Measurements from ENCODE around the gene RPS3. TPM values are rescaled to one million over a fixed set of nuclear protein-coding genes. Genes with fewer than 3 reads are reported as not detected.

The RPS3 gene
- total RNA-seq, 1 experiment from 2014 or later = 3,765 TPM

GRCh38 chr11:75384438-75385080, 14.8 kb upstream of the RPS3 start:
- Histone ChIP-seq H3K23ac (ENCODE audit: insufficient read length, low read depth, low read length) (no peak overlapping the region), H2BK20ac (ENCODE audit: low read depth, low read length, poor library complexity, severe bottlenecking) (no peak overlapping the region), H4K20me1 (ENCODE audit: control insufficient read depth, insufficient read depth, insufficient read length) (no peaks in the 10 kb centered on the region), H3K4ac (ENCODE audit: low read depth, low read length) (no peak overlapping the region), H3K4me2 (ENCODE audit: insufficient read depth, insufficient read length, low read length) (no peak overlapping the region), H2BK12ac (ENCODE audit: insufficient read length, low read depth, low read length) (no peak overlapping the region), H2BK120ac (ENCODE audit: low read depth, low read length, poor library complexity, severe bottlenecking) (no peak overlapping the region), H3K27ac (ENCODE audit: insufficient read length, low read depth, low read length) (no peak overlapping the region), H4K8ac (replicated peaks; ENCODE audit: insufficient read length, low read depth, low read length) (no peak overlapping the region), H3K23me2 (ENCODE audit: insufficient read length, low read depth, low read length, poor library complexity, severe bottlenecking) (no peaks in the 10 kb centered on the region), H2BK5ac (ENCODE audit: insufficient read length, low read length) (no peak overlapping the region), H3K9me3 (ENCODE audit: control insufficient read depth, low read depth, low read length) (no peaks in the 10 kb centered on the region), H3K18ac (ENCODE audit: insufficient read length, low read depth, low read length) (no peak overlapping the region), H3K14ac (ENCODE audit: insufficient read depth, low read length) (no peak overlapping the region), H4K5ac (ENCODE audit: insufficient read length, low read depth, low read length) (no peak overlapping the region), H2AFZ (ENCODE audit: low read length) (no peak overlapping the region), H2BK15ac (ENCODE audit: low read depth, low read length) (no peak overlapping the region), H3T11ph (ENCODE audit: low read length) (no peak overlapping the region), H3K79me1 (ENCODE audit: insufficient read depth, low read depth, low read length, poor library complexity, severe bottlenecking) (no peaks in the 10 kb centered on the region), H4K91ac (ENCODE audit: insufficient read length, low read depth, low read length) (no peak overlapping the region), H3K79me2 (ENCODE audit: insufficient read depth, low read length) (no peaks in the 10 kb centered on the region), H3K4me1 (ENCODE audit: insufficient read depth, low read length) (no peaks in the 10 kb centered on the region; the same call in 1 of the 2 replicates), H3K56ac (ENCODE audit: insufficient read length, low read depth, low read length) (no peak overlapping the region), H2AK5ac (ENCODE audit: insufficient read length, low read length) (no peak overlapping the region), H3K9ac (ENCODE audit: extremely low read depth, insufficient read length, low read length) (no peak overlapping the region), H3K27me3 (ENCODE audit: insufficient read depth, low read length) (no peaks in the 10 kb centered on the region)
- H3K9me3 Mint-ChIP-seq = no peaks in the 10 kb centered on the region
- no peaks in the 10 kb centered on the region for H3K36me3 Mint-ChIP-seq (ENCODE audit: insufficient read depth in 1 of 3, low read depth in 3 of 3)
- no peak overlapping the region for H3K27ac Mint-ChIP-seq
- peak; percentile 88 for DNase-seq
- H3K27me3 Mint-ChIP-seq (ENCODE audit: low read depth) = no peaks in the 10 kb centered on the region
- TF ChIP-seq CTCF (conservative IDR thresholded peaks at IDR 0.05) = peak; percentile 99
- peaks cover 9 to 13% of the 10 kb centered on the region in 2 experiments for H3K4me1 Mint-ChIP-seq
- WGBS (ENCODE audit: extremely low coverage, insufficient read length, low lambda C conversion rate) = no CpG with 5 or more reads among the region's 24 CpGs
- H3K4me3 Mint-ChIP-seq = peak overlapping the region in 1 of 2 experiments; percentile 6; a peak in 1 of 5 replicates
